ENCODE results near the gene PTPRG. TPM values are rescaled to one million over a fixed set of nuclear protein-coding genes. Genes with fewer than 3 reads are reported as not detected.
A peak's percentile ranks its signal among the peaks of the same experiment; 100 is the strongest.

PTPRG gene
- total RNA-seq, 1 experiment from 2014 or later, result 69.3 TPM

- Histone ChIP-seq H3K23ac (ENCODE audit: insufficient read length, low read depth, low read length) (no peak overlapping the region), H4K91ac (ENCODE audit: insufficient read length, low read depth, low read length) (no peak overlapping the region), H4K5ac (ENCODE audit: insufficient read length, low read depth, low read length) (no peak overlapping the region), H2BK20ac (ENCODE audit: low read depth, low read length, poor library complexity, severe bottlenecking) (no peak overlapping the region), H2AK5ac (ENCODE audit: insufficient read length, low read length) (no peak overlapping the region), H4K8ac (replicated peaks; ENCODE audit: insufficient read length, low read depth, low read length) (no peak overlapping the region), H3K79me1 (ENCODE audit: insufficient read depth, low read depth, low read length, poor library complexity, severe bottlenecking) (peaks cover 14% of the 10 kb centered on the region), H3T11ph (ENCODE audit: low read length) (no peak overlapping the region), H4K20me1 (ENCODE audit: control insufficient read depth, insufficient read depth, insufficient read length) (no peaks in the 10 kb centered on the region), H2BK15ac (ENCODE audit: low read depth, low read length) (no peak overlapping the region), H3K9me3 (ENCODE audit: control insufficient read depth, low read depth, low read length) (no peaks in the 10 kb centered on the region), H3K27ac (ENCODE audit: insufficient read length, low read depth, low read length) (peak overlapping the region; percentile 73), H3K4me2 (ENCODE audit: insufficient read depth, insufficient read length, low read length) (peak overlapping the region; percentile 15), H2BK12ac (ENCODE audit: insufficient read length, low read depth, low read length) (no peak overlapping the region), H3K14ac (ENCODE audit: insufficient read depth, low read length) (no peak overlapping the region), H3K4ac (ENCODE audit: low read depth, low read length) (no peak overlapping the region), H3K9ac (ENCODE audit: extremely low read depth, insufficient read length, low read length) (no peak overlapping the region), H3K79me2 (ENCODE audit: insufficient read depth, low read length) (peaks cover 37% of the 10 kb centered on the region; the same call in 1 of the 2 replicates), H3K56ac (ENCODE audit: insufficient read length, low read depth, low read length) (no peak overlapping the region), H2AFZ (ENCODE audit: low read length) (no peak overlapping the region), H3K18ac (ENCODE audit: insufficient read length, low read depth, low read length) (no peak overlapping the region), H3K27me3 (ENCODE audit: insufficient read depth, low read length) (no peaks in the 10 kb centered on the region), H3K4me1 (ENCODE audit: insufficient read depth, low read length) (peaks cover 35% of the 10 kb centered on the region), H2BK120ac (ENCODE audit: low read depth, low read length, poor library complexity, severe bottlenecking) (no peak overlapping the region), H3K23me2 (ENCODE audit: insufficient read length, low read depth, low read length, poor library complexity, severe bottlenecking) (no peaks in the 10 kb centered on the region), H2BK5ac (ENCODE audit: insufficient read length, low read length) (no peak overlapping the region)
- H3K27me3 Mint-ChIP-seq (ENCODE audit: low read depth), result no peaks in the 10 kb centered on the region
- peaks cover 90 to 91% of the 10 kb centered on the region in 2 experiments for H3K4me1 Mint-ChIP-seq
- no peak for TF ChIP-seq CTCF (conservative IDR thresholded peaks at IDR 0.05)
- peak overlapping the region in 1 of 2 experiments; percentile 43; a peak in 2 of 5 replicates for H3K4me3 Mint-ChIP-seq
- peak overlapping the region; percentile 85 to 97 (median 89) for H3K27ac Mint-ChIP-seq
- H3K36me3 Mint-ChIP-seq (ENCODE audit: insufficient read depth in 1 of 3, low read depth in 3 of 3), result peaks cover 8 to 13% (median 11%) of the 10 kb centered on the region in 3 experiments; a peak in 5 of 7 replicates
- H3K9me3 Mint-ChIP-seq, result peaks cover 3 to 9% of the 10 kb centered on the region in 2 experiments; a peak in 3 of 5 replicates
- DNase-seq, result no peak
- no CpG with 5 or more reads among the region's 2 CpGs for WGBS (ENCODE audit: extremely low coverage, insufficient read length, low lambda C conversion rate)
Observed at GRCh38 chr3:61704807-61705206, 143.4 kb downstream of the PTPRG start.
